PC-3 (cell line): Measurements from ENCODE around the gene DIAPH2. TPM values are rescaled to one million over a fixed set of nuclear protein-coding genes. Genes with fewer than 3 reads are reported as not detected.

Source experiments
- ATAC-seq: fragments of 200-7000 bp; cut with Tn5 transposase; 2 replicates; pipeline ENCODE4 v1.9.1; 2020; ENCODE audit warnings: mild to moderate bottlenecking, moderate library complexity
- BruUV-seq: library from RNA; stranded (reverse); fragments of 400-500 nt; replicated peaks from 2 replicates; lab custom pipeline; 2021; lab: Mats Ljungman, UMichigan
- CTCF ChIA-PET: fragments of 300-600 bp; sonication (Branson Sonifier 250); formaldehyde crosslinking; loops from one replicate; lab custom pipeline; 2022; ENCODE audit warnings: antibody characterized with exemption; lab: Charles Lee
- POLR2A ChIA-PET: fragments of 300-600 bp; sonication (Branson Sonifier 250); formaldehyde crosslinking; loops from one replicate; lab custom pipeline; 2022; ENCODE audit warnings: antibody characterized with exemption; ENCODE audit not compliant: unreplicated experiment; lab: Charles Lee
- DNase-seq: peaks from one replicate; pipeline ENCODE4 v3.0.0-alpha.2; 2015
- H2AFZ ChIP-seq: fragments of 300-600 bp; sonication (generic); 2 replicates; pipeline ENCODE4 v1.6.0; 2016; ENCODE audit warnings: antibody characterized with exemption, low read length
- H3F3A ChIP-seq: fragments of 300-600 bp; sonication (generic); one replicate; pipeline ENCODE4 v1.6.0; 2017; ENCODE audit warnings: antibody characterized with exemption, low read length, control low read depth, mild to moderate bottlenecking; ENCODE audit not compliant: unreplicated experiment
- H3K27ac ChIP-seq: fragments of 300-600 bp; sonication (generic); 2 replicates; pipeline ENCODE4 v1.5.1; 2016; ENCODE audit warnings: mild to moderate bottlenecking, low read length
- H3K27me3 ChIP-seq: fragments of 300-600 bp; sonication (generic); 2 replicates; pipeline ENCODE4 v1.6.1; 2016; ENCODE audit warnings: low read length, mixed read lengths
- H3K36me3 ChIP-seq: fragments of 300-600 bp; sonication (generic); 2 replicates; pipeline ENCODE4 v1.6.1; 2016; ENCODE audit warnings: low read depth, mixed run types, low read length, mixed read lengths
- H3K4me1 ChIP-seq: fragments of 300-600 bp; sonication (generic); 2 replicates; pipeline ENCODE4 v1.5.1; 2016; ENCODE audit warnings: low read length; ENCODE audit not compliant: insufficient read depth
- H3K4me2 ChIP-seq: fragments of 300-600 bp; sonication (generic); 2 replicates; pipeline ENCODE4 v1.6.0; 2016; ENCODE audit warnings: low read length
- H3K4me3 ChIP-seq: fragments of 300-600 bp; sonication (generic); 2 replicates; pipeline ENCODE4 v1.5.1; 2016; ENCODE audit warnings: mild to moderate bottlenecking, low read length, mixed read lengths
- H3K79me2 ChIP-seq: fragments of 300-600 bp; sonication (generic); 2 replicates; pipeline ENCODE4 v1.6.1; 2017; ENCODE audit warnings: low read length, mixed read lengths
- H3K9ac ChIP-seq: fragments of 300-600 bp; sonication (generic); 2 replicates; pipeline ENCODE4 v1.6.0; 2016; ENCODE audit warnings: mild to moderate bottlenecking, low read length
- H3K9me2 ChIP-seq: fragments of 300-600 bp; sonication (generic); replicated peaks from 2 replicates; pipeline ENCODE4 v1.6.1; 2016; ENCODE audit warnings: mixed run types, low read length, mixed read lengths
- H3K9me3 ChIP-seq: fragments of 300-600 bp; sonication (generic); 2 replicates; pipeline ENCODE4 v1.6.1; 2016; ENCODE audit warnings: low read length, mixed read lengths
- H4K20me1 ChIP-seq: fragments of 300-600 bp; sonication (generic); 2 replicates; pipeline ENCODE4 v1.6.1; 2016; ENCODE audit warnings: low read length, mixed read lengths
- EZH2 ChIP-seq: fragments of 300-600 bp; sonication (generic); IDR thresholded peaks from one replicate; pipeline ENCODE4 v1.6.1; 2017; ENCODE audit warnings: antibody characterized with exemption, mild to moderate bottlenecking, low read length; ENCODE audit not compliant: unreplicated experiment
- EZH2phosphoT487 ChIP-seq: fragments of 300-600 bp; sonication (generic); IDR thresholded peaks from 2 replicates; pipeline ENCODE4 v1.6.1; 2018; ENCODE audit warnings: mild to moderate bottlenecking, antibody characterized with exemption, low read length, borderline replicate concordance
- intact Hi-C: fragments of 100-400 bp; cut with micrococcal nuclease; formaldehyde crosslinking; loops from 2 replicates; pipeline ENCODE4 v1.9.0; 2023
- total RNA-seq: library from RNA; depleted of rRNA; stranded (reverse); fragments of >200 nt; gene quantifications from 2 replicates; pipeline ENCODE4 v1.2.3, GENCODE V29; 2014
- TF ChIP-seq, protein P1 (sequence below): fragments of 300-600 bp; sonication (generic); conservative IDR thresholded peaks from 2 replicates; pipeline ENCODE4 v1.5.1; 2017; ENCODE audit warnings: antibody characterized with exemption, low read depth, mild to moderate bottlenecking, low read length

The DIAPH2 gene
- total RNA-seq, 1 experiment from 2014 or later = 15.1 TPM

DNA sequence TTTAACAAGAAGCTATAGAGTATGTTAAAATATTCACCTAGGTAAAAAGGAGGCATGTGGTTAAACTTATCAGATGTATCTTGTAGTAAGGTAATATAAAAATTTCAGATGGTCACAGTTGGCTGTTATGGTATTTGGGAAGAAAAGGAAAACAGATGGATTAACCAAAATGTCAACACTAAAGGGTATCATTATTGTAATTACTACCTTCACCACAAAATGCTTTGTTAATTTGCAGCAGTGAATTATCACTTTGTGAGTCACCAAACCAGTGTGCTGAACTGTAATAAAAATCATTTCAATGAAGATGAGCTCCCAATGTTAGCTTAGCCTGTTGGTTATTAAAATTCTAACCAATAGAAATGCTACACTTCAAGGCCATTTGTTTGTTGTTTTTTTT is 432.9 kb downstream of the DIAPH2 start:
- H3K9me3 ChIP-seq = no peaks in the 10 kb centered on the region
- H3K79me2 ChIP-seq = no peaks in the 10 kb centered on the region
- H3K9ac ChIP-seq = no peak overlapping the region
- H2AFZ ChIP-seq = no peak overlapping the region
- H3K9me2 ChIP-seq = no peaks in the 10 kb centered on the region
- H3K4me2 ChIP-seq = no peak overlapping the region
- no peaks in the 10 kb centered on the region for H3K36me3 ChIP-seq
- no TSS peak for BruUV-seq
- TF ChIP-seq EZH2phosphoT487 = no peak
- TF ChIP-seq, protein P1, sequence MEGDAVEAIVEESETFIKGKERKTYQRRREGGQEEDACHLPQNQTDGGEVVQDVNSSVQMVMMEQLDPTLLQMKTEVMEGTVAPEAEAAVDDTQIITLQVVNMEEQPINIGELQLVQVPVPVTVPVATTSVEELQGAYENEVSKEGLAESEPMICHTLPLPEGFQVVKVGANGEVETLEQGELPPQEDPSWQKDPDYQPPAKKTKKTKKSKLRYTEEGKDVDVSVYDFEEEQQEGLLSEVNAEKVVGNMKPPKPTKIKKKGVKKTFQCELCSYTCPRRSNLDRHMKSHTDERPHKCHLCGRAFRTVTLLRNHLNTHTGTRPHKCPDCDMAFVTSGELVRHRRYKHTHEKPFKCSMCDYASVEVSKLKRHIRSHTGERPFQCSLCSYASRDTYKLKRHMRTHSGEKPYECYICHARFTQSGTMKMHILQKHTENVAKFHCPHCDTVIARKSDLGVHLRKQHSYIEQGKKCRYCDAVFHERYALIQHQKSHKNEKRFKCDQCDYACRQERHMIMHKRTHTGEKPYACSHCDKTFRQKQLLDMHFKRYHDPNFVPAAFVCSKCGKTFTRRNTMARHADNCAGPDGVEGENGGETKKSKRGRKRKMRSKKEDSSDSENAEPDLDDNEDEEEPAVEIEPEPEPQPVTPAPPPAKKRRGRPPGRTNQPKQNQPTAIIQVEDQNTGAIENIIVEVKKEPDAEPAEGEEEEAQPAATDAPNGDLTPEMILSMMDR = no peak
- no peak for TF ChIP-seq EZH2
- no peak overlapping the region for H3K27ac ChIP-seq
- DNase-seq = no peak
- no peak overlapping the region for H3K4me3 ChIP-seq
- ChIA-PET CTCF (no interaction called here), POLR2A (no interaction called here)
- ATAC-seq = no peak
- no peaks in the 10 kb centered on the region for H4K20me1 ChIP-seq
- H3K27me3 ChIP-seq = no peaks in the 10 kb centered on the region
- no peaks in the 10 kb centered on the region for H3F3A ChIP-seq
- H3K4me1 ChIP-seq = no peaks in the 10 kb centered on the region
- intact Hi-C loops = no loop called here

DNA sequence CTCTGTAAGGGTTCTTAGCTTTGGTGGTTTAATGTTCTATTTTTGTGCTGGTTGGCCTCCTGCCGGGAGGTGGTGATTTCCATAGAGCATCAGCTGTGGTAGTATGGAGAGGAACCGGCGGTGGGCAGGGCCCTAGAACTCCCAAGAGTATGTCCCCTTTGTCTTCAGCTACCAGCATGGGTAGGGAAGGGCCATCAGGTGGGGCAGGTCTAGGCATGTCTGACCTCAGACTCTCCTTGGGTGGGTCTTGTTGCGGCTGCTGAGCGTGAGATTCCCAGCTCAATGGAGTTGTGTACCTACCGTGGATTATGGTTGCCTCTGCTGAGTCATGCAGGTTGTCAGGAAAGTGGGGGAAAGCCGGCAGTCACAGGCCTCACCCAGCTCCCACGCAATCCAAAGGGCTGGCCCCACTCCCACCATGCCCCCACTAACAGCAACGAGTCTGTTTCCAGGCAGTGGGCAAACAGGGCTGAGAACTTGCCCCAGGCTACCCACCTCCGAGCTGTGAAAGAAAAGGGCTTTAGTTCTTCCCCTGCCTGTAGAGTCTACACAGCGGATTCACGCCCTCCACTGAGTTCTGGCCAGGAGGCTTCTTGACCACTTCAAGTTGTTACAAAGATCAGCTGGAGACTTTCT is 434.9 kb downstream of the DIAPH2 start:
- CTCF ChIA-PET = no interaction called here
- no peak overlapping the region for H3K4me2 ChIP-seq
- no peaks in the 10 kb centered on the region for H3K4me1 ChIP-seq
- DNase-seq (no peak), ATAC-seq (no peak)
- no peaks in the 10 kb centered on the region for H3F3A ChIP-seq
- no peak overlapping the region for H3K4me3 ChIP-seq
- POLR2A ChIA-PET = no interaction called here
- H3K27me3 ChIP-seq = no peaks in the 10 kb centered on the region
- TF ChIP-seq EZH2 (no peak), EZH2phosphoT487 (no peak)
- no peak overlapping the region for H2AFZ ChIP-seq
- H3K9me3 ChIP-seq = no peaks in the 10 kb centered on the region
- intact Hi-C loops = no loop called here
- H3K9ac ChIP-seq = no peak overlapping the region
- H3K36me3 ChIP-seq = no peaks in the 10 kb centered on the region
- H4K20me1 ChIP-seq = no peaks in the 10 kb centered on the region
- H3K9me2 ChIP-seq = no peaks in the 10 kb centered on the region
- H3K27ac ChIP-seq = no peak overlapping the region
- no TSS peak for BruUV-seq
- no peaks in the 10 kb centered on the region for H3K79me2 ChIP-seq

- no peak overlapping the region for H3K4me2 ChIP-seq
- no peak overlapping the region for H3K27ac ChIP-seq
- peaks cover 3% of the 10 kb centered on the region; the same call in 1 of the 2 replicates for H3K4me1 ChIP-seq
- H3F3A ChIP-seq = no peaks in the 10 kb centered on the region
- no peaks in the 10 kb centered on the region for H3K27me3 ChIP-seq
- ATAC-seq (no peak), DNase-seq (no peak)
- no peaks in the 10 kb centered on the region for H4K20me1 ChIP-seq
- no peaks in the 10 kb centered on the region for H3K36me3 ChIP-seq
- H3K9me3 ChIP-seq = no peaks in the 10 kb centered on the region
- TF ChIP-seq EZH2phosphoT487 (no peak), EZH2 (no peak)
- TF ChIP-seq, protein P1 = no peak
- BruUV-seq = no TSS peak
- POLR2A ChIA-PET = no interaction called here
- no peak overlapping the region for H2AFZ ChIP-seq
- H3K9me2 ChIP-seq = no peaks in the 10 kb centered on the region
- H3K4me3 ChIP-seq = no peak overlapping the region
- no peaks in the 10 kb centered on the region for H3K79me2 ChIP-seq
- intact Hi-C loops = no loop called here
- CTCF ChIA-PET = no interaction called here
- H3K9ac ChIP-seq = no peak overlapping the region
Measured at GRCh38 chrX:97123001-97123400, 438.4 kb downstream of the DIAPH2 start.
